CD4-positive, alpha-beta memory T cell (primary cell): ENCODE measurements around the gene INO80E. TPM values are rescaled to one million over a fixed set of nuclear protein-coding genes. Genes with fewer than 3 reads are reported as not detected.
A peak's percentile ranks its signal among the peaks of the same experiment; 100 is the strongest.
"Not testable (repeated sequence)": the region's sequence is repeated elsewhere in the genome, so short reads cannot be mapped to it uniquely, and the experiment has no call there.

Experiments
- CTCF ChIA-PET: fragments of 350-600 bp; sonication (Branson Sonifier 250); formaldehyde crosslinking; loops from one replicate; lab custom pipeline; 2021; ENCODE audit warnings: inconsistent platforms; ENCODE audit not compliant: partially characterized antibody; lab: Charles Lee
- POLR2A ChIA-PET: fragments of 350-600 bp; sonication (Branson Sonifier 250); formaldehyde crosslinking; loops from one replicate; lab custom pipeline; 2021; ENCODE audit not compliant: partially characterized antibody; lab: Charles Lee
- DNase-seq, 5 donors: peaks; one replicate each; pipeline versions ENCODE4 v3.0.0 to v3.0.0-alpha.2; 2020 to 2022; ENCODE audit warnings: mixed read lengths in 1 of 5
- H3K27ac ChIP-seq: one replicate; pipeline ENCODE4 v1.7.0; 2013; ENCODE audit warnings: low read depth, low read length
- H3K27me3 ChIP-seq: 2 replicates; pipeline ENCODE4 v1.7.0; 2013; ENCODE audit warnings: mild to moderate bottlenecking, low read length, moderate library complexity; ENCODE audit not compliant: insufficient read depth
- H3K36me3 ChIP-seq: 2 replicates; pipeline ENCODE4 v1.7.0; 2013; ENCODE audit warnings: mild to moderate bottlenecking, low read length, moderate library complexity; ENCODE audit not compliant: insufficient read depth
- H3K4me1 ChIP-seq: 2 replicates; pipeline ENCODE4 v1.7.0; 2013; ENCODE audit warnings: mild to moderate bottlenecking, low read length, moderate library complexity; ENCODE audit not compliant: insufficient read depth
- H3K4me3 ChIP-seq, 2 donors: one replicate each; pipeline ENCODE4 v1.7.0; 2013; ENCODE audit warnings: low read length in 2 of 2, mild to moderate bottlenecking in 1 of 2
- H3K9me3 ChIP-seq, 2 donors: one replicate each; pipeline ENCODE4 v1.7.0; 2013; ENCODE audit warnings: low read length in 2 of 2, control low read depth in 1 of 2; ENCODE audit not compliant: control insufficient read depth in 1 of 2
- H3K27ac Mint-ChIP-seq, 7 donors: one replicate each; pipeline ENCODE4 v1.8.0; 2020 to 2021; ENCODE audit warnings: mixed read lengths in 7 of 7, mild to moderate bottlenecking in 6 of 7, inconsistent platforms in 3 of 7, moderate library complexity in 3 of 7
- H3K27me3 Mint-ChIP-seq, 2 donors: one replicate each; pipeline ENCODE4 v1.8.0; 2020 to 2021; ENCODE audit warnings: mixed read lengths in 2 of 2
- H3K36me3 Mint-ChIP-seq, 2 donors: one replicate each; pipeline ENCODE4 v1.8.0; 2020 to 2021; ENCODE audit warnings: mixed read lengths in 2 of 2, inconsistent platforms in 1 of 2, mild to moderate bottlenecking in 1 of 2
- H3K4me1 Mint-ChIP-seq, 4 donors: one replicate each; pipeline ENCODE4 v1.8.0; 2020 to 2021; ENCODE audit warnings: mixed read lengths in 4 of 4, mild to moderate bottlenecking in 1 of 4
- H3K4me3 Mint-ChIP-seq, 8 donors: one replicate each; pipeline ENCODE4 v1.8.0; 2020 to 2021; ENCODE audit warnings: mixed read lengths in 8 of 8, mild to moderate bottlenecking in 7 of 8, moderate library complexity in 6 of 8, inconsistent platforms in 3 of 8
- H3K9me3 Mint-ChIP-seq, 8 donors: one replicate each; pipeline ENCODE4 v1.8.0; 2020 to 2021; ENCODE audit warnings: mixed read lengths in 8 of 8, mild to moderate bottlenecking in 5 of 8, inconsistent platforms in 3 of 8, moderate library complexity in 1 of 8
- intact Hi-C: fragments of 100-400 bp; cut with micrococcal nuclease; formaldehyde crosslinking; loops from one replicate; pipeline ENCODE4 v1.15.1; 2023
- polyA plus RNA-seq, 2 donors: library from polyadenylated mRNA; unstranded; fragments of 300-500 nt; fragmentation: Illumina TruSeq; gene quantifications; one replicate each; pipeline ENCODE4 v1.2.3, GENCODE V29; 2021
- total RNA-seq, 2 experiments: library from RNA; stranded (reverse); gene quantifications; one replicate each; pipeline ENCODE4 v1.2.3, GENCODE V29; 2021

Gene INO80E
- total and polyA plus RNA-seq, 4 experiments from 2014 or later = 6.7 to 126 (median 65.5) TPM

GRCh38 chr16:29959821-29960220 is 36.2 kb upstream of the INO80E start:
- H3K9me3 ChIP-seq, H3K9me3 Mint-ChIP-seq, CTCF ChIA-PET, H3K27ac ChIP-seq, H3K36me3 Mint-ChIP-seq, DNase-seq, H3K36me3 ChIP-seq, H3K27me3 Mint-ChIP-seq, H3K4me3 ChIP-seq, H3K27me3 ChIP-seq: not testable (repeated sequence)
- intact Hi-C loops = loop anchor here (5.0 kb wide), 1 partner anchor 153 kb away; the partner anchor contains the start of gene MAZ
- H3K4me3 Mint-ChIP-seq = peak overlapping the region in 3 of 8 donors; percentile 11 to 35 (median 32)
- peak overlapping the region in 5 of 7 donors; percentile 38 to 88 (median 79) for H3K27ac Mint-ChIP-seq
- peaks cover 19% of the 10 kb centered on the region for H3K4me1 ChIP-seq
- peaks cover 9 to 27% (median 19%) of the 10 kb centered on the region in 4 donors for H3K4me1 Mint-ChIP-seq
- POLR2A ChIA-PET = interaction anchor here (0.7 to 4.8 kb wide), 3 partner anchors 15 to 116 kb away, joined by 3 to 113 read pairs (median 5); partner anchors contain the start of genes KCTD13 and TAOK2

GRCh38 chr16:29961127-29961478 is 34.9 kb upstream of the INO80E start:
- CTCF ChIA-PET = interaction anchor here (0.8 to 3.0 kb wide), 8 partner anchors 12 to 262 kb away, joined by 3 to 29 read pairs (median 4); partner anchors contain the start of genes KCTD13, PAGR1, TAOK2 and TLCD3B
- POLR2A ChIA-PET = interaction anchor here (0.8 to 4.8 kb wide), 20 partner anchors 10 to 689 kb away, joined by 3 to 113 read pairs (median 5); partner anchors contain the start of genes ALDOA, CDIPT, HIRIP3 and INO80E
- Histone ChIP-seq H3K27ac (peak overlapping the region; percentile 87), H3K27me3 (no peaks in the 10 kb centered on the region), H3K36me3 (no peaks in the 10 kb centered on the region), H3K4me3 (peak overlapping the region; percentile 75 to 89), H3K9me3 (no peaks in the 10 kb centered on the region), H3K4me1 (peaks cover 19% of the 10 kb centered on the region)
- Mint-ChIP-seq H3K4me1 (peaks cover 10 to 30% (median 20%) of the 10 kb centered on the region in 4 donors), H3K27ac (peak overlapping the region; percentile 90 to 96 (median 92)), H3K4me3 (peak overlapping the region; percentile 86 to 92 (median 89)), H3K36me3 (peaks cover 2 to 9% of the 10 kb centered on the region in 2 donors), H3K9me3 (no peaks in the 10 kb centered on the region), H3K27me3 (no peaks in the 10 kb centered on the region)
- intact Hi-C loops = loop anchor here (1.0 to 5.0 kb wide), 2 partner anchors 35 to 154 kb away; partner anchors contain the start of genes INO80E and MAZ
- DNase-seq = no peak

GRCh38 chr16:29961479-29962343 is 34.3 kb upstream of the INO80E start, which contains the start of gene TMEM219:
TMEM219 (plus strand) TSS chr16:29962079; CDS start chr16:29963144, 1,065 bp downstream.
- peaks cover 11 to 30% (median 20%) of the 10 kb centered on the region in 4 donors for H3K4me1 Mint-ChIP-seq
- no peaks in the 10 kb centered on the region for H3K9me3 ChIP-seq

GRCh38 chr16:29962344-29962994 is 33.6 kb upstream of the INO80E start:
- Histone ChIP-seq H3K9me3 (no peaks in the 10 kb centered on the region), H3K27me3 (no peaks in the 10 kb centered on the region), H3K27ac (peak overlapping the region; percentile 87), H3K4me1 (peaks cover 19% of the 10 kb centered on the region), H3K4me3 (peak overlapping the region; percentile 40 to 75), H3K36me3 (no peaks in the 10 kb centered on the region)
- H3K36me3 Mint-ChIP-seq = peaks cover 3 to 9% of the 10 kb centered on the region in 2 donors
- no peaks in the 10 kb centered on the region for H3K9me3 Mint-ChIP-seq
- no peak for DNase-seq
- peak overlapping the region; percentile 88 to 95 (median 92) for H3K4me3 Mint-ChIP-seq
- intact Hi-C loops = loop anchor here (1.0 to 5.0 kb wide), 3 partner anchors 11 to 155 kb away; partner anchors contain the start of genes KCTD13, MAZ and TAOK2
- H3K4me1 Mint-ChIP-seq = peaks cover 11 to 30% (median 20%) of the 10 kb centered on the region in 4 donors
- no peaks in the 10 kb centered on the region for H3K27me3 Mint-ChIP-seq
- CTCF ChIA-PET = interaction anchor here (0.7 to 3.0 kb wide), 5 partner anchors 11 to 147 kb away, joined by 3 to 29 read pairs (median 5); partner anchors contain the start of genes KCTD13, PAGR1, TAOK2 and TLCD3B
- peak overlapping the region; percentile 92 to 99 (median 96) for H3K27ac Mint-ChIP-seq
- POLR2A ChIA-PET = interaction anchor here (0.5 to 4.8 kb wide), 14 partner anchors 12 to 262 kb away, joined by 3 to 113 read pairs (median 6); partner anchors contain the start of genes ALDOA, HIRIP3, INO80E and KCTD13

More at GRCh38 chr16:29961479-29962343, 34.3 kb upstream of the INO80E start, which contains the start of gene TMEM219:
- intact Hi-C loops = loop anchor here (1.0 to 5.0 kb wide), 4 partner anchors 12 to 154 kb away; partner anchors contain the start of genes INO80E, KCTD13, MAZ and TAOK2
- Histone ChIP-seq H3K27ac (peak within 1 kb of the TSS; percentile 87), H3K4me1 (peaks cover 19% of the 10 kb centered on the region), H3K27me3 (no peaks in the 10 kb centered on the region), H3K36me3 (no peaks in the 10 kb centered on the region), H3K4me3 (peak within 1 kb of the TSS; percentile 75 to 89)
- ChIA-PET POLR2A (interaction anchor here (0.8 to 4.8 kb wide), 21 partner anchors 9 to 689 kb away, joined by 3 to 113 read pairs (median 5); partner anchors contain the start of genes ALDOA, CDIPT, HIRIP3 and INO80E), CTCF (interaction anchor here (0.8 to 3.0 kb wide), 8 partner anchors 12 to 262 kb away, joined by 3 to 29 read pairs (median 4); partner anchors contain the start of genes KCTD13, PAGR1, TAOK2 and TLCD3B)
- Mint-ChIP-seq H3K4me3 (peak within 1 kb of the TSS; percentile 88 to 95 (median 92)), H3K36me3 (peaks cover 3 to 9% of the 10 kb centered on the region in 2 donors), H3K27ac (peak within 1 kb of the TSS; percentile 92 to 99 (median 96)), H3K9me3 (no peaks in the 10 kb centered on the region), H3K27me3 (no peaks in the 10 kb centered on the region)
- peak; percentile 92 to 98 (median 95) for DNase-seq

GRCh38 chr16:29963021-29963743 is 32.9 kb upstream of the INO80E start:
- Histone ChIP-seq H3K9me3 (no peaks in the 10 kb centered on the region), H3K27ac (peak overlapping the region; percentile 87), H3K27me3 (no peaks in the 10 kb centered on the region), H3K4me3 (peak overlapping the region in 1 of 2 donors; percentile 40), H3K4me1 (peaks cover 19% of the 10 kb centered on the region), H3K36me3 (peaks cover 4% of the 10 kb centered on the region)
- Mint-ChIP-seq H3K27me3 (no peaks in the 10 kb centered on the region), H3K27ac (peak overlapping the region; percentile 92 to 99 (median 96)), H3K9me3 (no peaks in the 10 kb centered on the region), H3K4me3 (peak overlapping the region; percentile 88 to 95 (median 92)), H3K36me3 (peaks cover 4 to 12% of the 10 kb centered on the region in 2 donors), H3K4me1 (peaks cover 11 to 30% (median 20%) of the 10 kb centered on the region in 4 donors)
- intact Hi-C loops = loop anchor here (5.0 kb wide), 1 partner anchor 156 kb away; the partner anchor contains the start of gene MAZ
- DNase-seq = no peak
- ChIA-PET POLR2A (interaction anchor here (0.5 to 4.8 kb wide), 7 partner anchors 12 to 156 kb away, joined by 3 to 113 read pairs (median 15); partner anchors contain the start of genes ALDOA, HIRIP3, INO80E and KCTD13), CTCF (interaction anchor here (0.7 to 3.0 kb wide), 2 partner anchors 10 to 34 kb away, joined by 3 to 29 read pairs; partner anchors contain the start of gene TAOK2)

- Mint-ChIP-seq H3K4me3 (no peak overlapping the region), H3K9me3 (no peaks in the 10 kb centered on the region), H3K27ac (peak overlapping the region in 1 of 7 donors; percentile 35), H3K27me3 (no peaks in the 10 kb centered on the region), H3K4me1 (peaks cover 3 to 12% (median 7%) of the 10 kb centered on the region in 4 donors), H3K36me3 (peaks cover 17 to 22% of the 10 kb centered on the region in 2 donors)
- POLR2A ChIA-PET = no interaction called here
- Histone ChIP-seq H3K27ac (no peak overlapping the region), H3K4me1 (peaks cover 5% of the 10 kb centered on the region), H3K4me3 (no peak overlapping the region), H3K36me3 (peaks cover 12% of the 10 kb centered on the region), H3K27me3 (no peaks in the 10 kb centered on the region), H3K9me3 (no peaks in the 10 kb centered on the region)
- CTCF ChIA-PET = no interaction called here
- intact Hi-C loops = no loop called here
- DNase-seq = no peak
Observed at GRCh38 chr16:29968205-29968604, 27.8 kb upstream of the INO80E start.
